Effector CD8-positive, alpha-beta T cell (primary cell): ENCODE data around the gene DUSP22.

ENCODE experiments used
- DNase-seq: peaks from one replicate; lab custom pipeline; 2025; lab: John Stamatoyannopoulos, UW

The DUSP22 gene

GRCh38 chr6:395432-396125 is 103.3 kb downstream of the DUSP22 start:
- DNase-seq = no peak

- no peak for DNase-seq
These were observed 103.8 kb downstream of the DUSP22 start for GRCh38 chr6:396126-396520.

GRCh38 chr6:397056-397455 is 104.8 kb downstream of the DUSP22 start:
- DNase-seq = no peak

DNA sequence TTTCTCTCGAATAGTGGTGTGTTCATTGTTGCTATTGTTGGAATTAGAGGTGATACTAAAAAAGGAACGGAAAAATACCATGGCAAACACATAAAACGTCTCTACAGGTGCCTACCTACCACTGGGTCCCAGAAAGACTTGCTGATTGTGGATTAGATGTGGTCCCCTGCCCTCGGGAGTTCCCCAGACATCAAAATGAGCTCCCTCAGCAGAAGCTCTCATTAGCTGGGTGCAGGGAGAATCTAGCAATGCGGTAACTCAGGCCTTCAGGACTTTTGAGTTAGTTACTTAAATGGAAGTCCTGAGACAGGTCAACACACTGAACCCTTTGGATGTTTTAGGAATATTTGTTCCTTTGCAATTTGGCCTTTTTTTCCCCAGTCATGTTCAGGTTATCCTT is 105.3 kb downstream of the DUSP22 start:
- no peak for DNase-seq

DNA sequence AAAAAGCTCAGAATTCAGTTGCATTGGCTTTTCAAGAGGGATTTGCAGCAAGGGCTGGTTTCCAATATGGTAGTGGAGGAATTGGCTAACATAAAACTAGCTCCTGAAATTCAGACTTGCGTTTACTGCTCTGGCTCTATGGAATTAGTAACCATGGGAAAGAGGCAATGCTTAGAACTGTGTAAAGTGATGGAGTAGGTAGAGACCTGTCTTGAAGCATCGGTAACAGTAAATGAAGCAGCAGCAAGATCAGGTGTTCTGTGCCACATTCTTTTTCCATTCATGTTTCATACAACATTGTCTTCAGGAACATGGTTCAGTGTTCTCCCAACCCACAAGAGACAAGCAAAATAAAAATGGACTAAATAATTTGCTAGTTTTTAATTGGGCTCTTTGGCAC is 105.8 kb downstream of the DUSP22 start:
- no peak for DNase-seq

DNA sequence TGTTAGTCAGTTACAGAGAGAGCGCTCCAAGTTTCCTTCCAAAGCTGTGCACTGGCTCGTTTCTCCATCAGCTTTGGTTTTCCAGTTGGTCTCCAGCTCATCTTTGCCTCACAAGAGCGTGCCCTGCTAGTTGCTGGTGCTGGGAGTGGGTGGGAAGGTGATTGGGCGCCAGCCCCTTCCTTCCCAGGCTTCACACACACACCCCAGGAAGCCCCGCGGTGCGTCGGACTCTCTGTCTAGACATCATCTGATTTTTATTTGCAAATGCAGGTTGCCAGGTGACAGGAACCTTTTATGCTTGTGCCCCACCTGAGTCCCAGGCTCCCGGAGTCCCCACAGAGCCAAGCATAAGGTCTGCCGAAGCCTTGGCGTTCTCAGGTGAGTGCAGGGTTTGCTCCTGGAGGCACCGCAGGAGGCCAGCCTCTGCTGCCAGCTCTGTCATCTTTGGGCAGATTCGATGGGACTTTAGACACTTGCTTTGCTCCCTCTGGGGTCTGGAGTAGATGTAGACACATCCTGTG is 106.3 kb downstream of the DUSP22 start:
- DNase-seq = no peak

- DNase-seq = no peak
These were observed 107.7 kb downstream of the DUSP22 start for GRCh38 chr6:399785-400534.

- no peak for DNase-seq
These were observed 108.5 kb downstream of the DUSP22 start for GRCh38 chr6:400815-401214.
